PC-9 (cell line): ENCODE results near the gene ODAD4.
"Not testable (repeated sequence)": the region's sequence is repeated elsewhere in the genome, so short reads cannot be mapped to it uniquely, and the experiment has no call there.

ENCODE experiments used
- CTCF ChIP-seq: fragments of 200-600 bp; sonication (generic); conservative IDR thresholded peaks from 2 replicates; pipeline ENCODE4 v1.6.1; 2017; ENCODE audit warnings: mixed run types, antibody characterized with exemption, mild to moderate bottlenecking, moderate library complexity
- EZH2 ChIP-seq: fragments of 200-600 bp; sonication (generic); IDR thresholded peaks from 2 replicates; pipeline ENCODE4 v1.8.0; 2017; ENCODE audit warnings: antibody characterized with exemption, low read depth

DNA sequence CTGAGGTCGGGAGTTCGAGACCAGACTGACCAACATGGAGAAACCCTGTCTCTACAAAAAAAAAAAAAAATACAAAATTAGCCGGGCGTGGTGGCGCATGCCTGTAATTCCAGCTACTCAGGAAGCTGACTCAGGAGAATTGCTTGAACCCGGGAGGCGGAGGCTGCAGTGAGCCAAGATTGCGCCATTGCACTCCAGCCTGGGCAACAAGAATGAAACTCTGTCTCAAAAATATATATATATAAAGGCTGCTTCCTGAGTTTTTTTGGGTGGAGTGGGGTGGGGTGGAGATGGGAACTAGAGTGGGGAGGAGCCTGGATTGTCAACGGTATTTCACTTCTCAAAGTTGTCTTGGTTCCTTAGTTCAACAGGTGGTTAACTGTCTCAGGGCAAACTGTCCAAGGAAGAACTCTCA lies 79.9 kb downstream of the ODAD4 start:
- not testable (repeated sequence) for TF ChIP-seq CTCF, EZH2
